ENCODE measurements around the gene MISFA.
"Not testable (repeated sequence)": the region's sequence is repeated elsewhere in the genome, so short reads cannot be mapped to it uniquely, and the experiment has no call there.

The MISFA gene

DNA sequence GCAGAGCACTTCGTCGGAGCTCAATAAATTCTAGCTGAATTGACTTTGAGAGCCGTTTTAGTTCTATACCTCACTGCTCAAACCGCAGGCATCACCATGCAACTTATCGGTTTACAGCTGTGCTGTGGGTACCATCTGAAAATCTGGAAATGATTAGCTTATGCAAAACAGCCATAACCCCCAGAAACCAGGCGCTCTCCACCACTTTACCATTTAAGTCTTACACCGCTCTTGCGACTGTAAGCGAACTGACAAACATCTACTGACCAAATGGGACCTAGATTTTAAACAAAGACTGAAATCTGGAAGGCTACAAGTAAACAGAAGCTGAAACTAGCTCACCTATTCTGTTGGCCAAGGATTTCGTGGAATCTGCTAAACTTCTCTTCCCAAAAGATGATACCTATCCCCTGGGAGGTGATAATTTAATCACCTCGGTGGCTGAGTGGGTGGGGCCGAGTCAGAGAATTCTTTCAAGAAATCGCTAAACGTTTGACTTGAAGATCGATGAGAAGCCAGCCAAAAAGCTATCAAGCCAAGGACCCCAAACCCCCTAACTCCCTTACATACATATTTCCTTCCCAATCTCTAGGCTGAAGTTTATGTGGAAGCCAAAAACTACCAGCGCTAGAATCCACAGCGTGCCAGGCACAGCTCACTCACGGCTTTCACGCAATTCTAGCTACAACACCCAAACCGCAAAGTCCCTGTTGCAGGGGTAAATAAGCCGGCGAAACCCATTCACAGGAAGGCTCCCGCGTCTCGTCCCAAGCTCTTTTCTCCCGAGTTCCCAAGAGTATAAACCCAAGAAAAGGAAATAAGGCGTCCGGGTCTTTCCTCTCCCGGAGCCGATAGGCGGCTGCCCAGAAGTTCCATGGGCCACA lies 33.9 kb downstream of the MISFA start:
- TF ChIP-seq, protein P1, sequence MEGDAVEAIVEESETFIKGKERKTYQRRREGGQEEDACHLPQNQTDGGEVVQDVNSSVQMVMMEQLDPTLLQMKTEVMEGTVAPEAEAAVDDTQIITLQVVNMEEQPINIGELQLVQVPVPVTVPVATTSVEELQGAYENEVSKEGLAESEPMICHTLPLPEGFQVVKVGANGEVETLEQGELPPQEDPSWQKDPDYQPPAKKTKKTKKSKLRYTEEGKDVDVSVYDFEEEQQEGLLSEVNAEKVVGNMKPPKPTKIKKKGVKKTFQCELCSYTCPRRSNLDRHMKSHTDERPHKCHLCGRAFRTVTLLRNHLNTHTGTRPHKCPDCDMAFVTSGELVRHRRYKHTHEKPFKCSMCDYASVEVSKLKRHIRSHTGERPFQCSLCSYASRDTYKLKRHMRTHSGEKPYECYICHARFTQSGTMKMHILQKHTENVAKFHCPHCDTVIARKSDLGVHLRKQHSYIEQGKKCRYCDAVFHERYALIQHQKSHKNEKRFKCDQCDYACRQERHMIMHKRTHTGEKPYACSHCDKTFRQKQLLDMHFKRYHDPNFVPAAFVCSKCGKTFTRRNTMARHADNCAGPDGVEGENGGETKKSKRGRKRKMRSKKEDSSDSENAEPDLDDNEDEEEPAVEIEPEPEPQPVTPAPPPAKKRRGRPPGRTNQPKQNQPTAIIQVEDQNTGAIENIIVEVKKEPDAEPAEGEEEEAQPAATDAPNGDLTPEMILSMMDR (IDR thresholded peaks at IDR 0.05; ENCODE audit: control insufficient read depth, extremely low read depth, insufficient read depth): no peak
- peak overlapping the region; percentile 99 for H3K4me3 ChIP-seq (ENCODE audit: low read depth, low read length)
- DNase-seq (ENCODE audit: low read depth): no peak

DNA sequence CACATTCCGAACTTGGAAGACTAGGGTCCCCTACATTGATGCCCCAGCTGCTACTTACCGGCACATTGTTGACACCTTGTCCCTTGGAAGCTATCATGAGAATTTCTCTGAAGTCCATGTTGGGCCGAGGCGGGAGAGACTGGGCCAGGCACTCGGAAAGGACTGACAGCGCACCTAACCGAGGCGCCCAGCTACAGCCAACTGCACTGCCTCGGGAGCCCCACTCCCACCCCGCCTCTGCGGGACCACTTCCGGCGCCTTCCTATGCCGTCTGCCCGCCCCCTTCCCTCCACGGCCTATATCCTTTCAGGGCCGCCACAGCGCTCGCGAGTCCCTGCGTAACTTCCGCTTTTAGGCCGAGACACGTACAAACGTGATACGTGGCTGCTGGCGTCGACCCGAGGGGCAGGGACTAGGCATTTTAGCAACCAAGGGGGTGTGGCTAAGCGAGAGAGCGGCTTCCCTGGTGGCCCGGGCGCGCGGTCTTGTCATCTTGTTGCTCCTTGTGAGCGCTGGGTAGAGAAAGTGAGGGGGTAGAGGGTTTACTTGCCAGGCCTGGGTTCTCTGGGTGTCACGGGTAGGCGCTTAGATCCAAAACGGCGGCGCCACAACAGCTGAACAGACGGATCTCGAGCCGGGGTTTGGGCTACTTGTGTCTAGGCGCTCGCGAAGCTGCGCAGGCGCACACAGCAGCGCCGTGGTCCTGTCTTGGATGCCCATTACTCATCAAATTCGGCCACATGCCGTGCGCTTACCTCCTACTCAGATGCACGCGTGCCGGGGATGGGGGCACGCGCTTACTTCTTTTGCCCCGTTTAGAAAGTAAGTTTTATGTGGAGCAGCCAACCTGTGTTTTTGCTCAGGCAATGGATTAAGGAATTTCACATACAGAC lies 34.8 kb downstream of the MISFA start, which contains the start of gene SPTY2D1:
Gene SPTY2D1, minus strand, starts transcription at position 203 of the 893 bp plus-strand sequence. Its CDS starts 85 bp downstream, at position 118.
- peak within 1 kb of the TSS; percentile 99 for H3K4me3 ChIP-seq (ENCODE audit: low read depth, low read length)
- TF ChIP-seq, protein P1 (IDR thresholded peaks at IDR 0.05; ENCODE audit: control insufficient read depth, extremely low read depth, insufficient read depth): no peak
- DNase-seq (ENCODE audit: low read depth): peak; percentile 97

DNA sequence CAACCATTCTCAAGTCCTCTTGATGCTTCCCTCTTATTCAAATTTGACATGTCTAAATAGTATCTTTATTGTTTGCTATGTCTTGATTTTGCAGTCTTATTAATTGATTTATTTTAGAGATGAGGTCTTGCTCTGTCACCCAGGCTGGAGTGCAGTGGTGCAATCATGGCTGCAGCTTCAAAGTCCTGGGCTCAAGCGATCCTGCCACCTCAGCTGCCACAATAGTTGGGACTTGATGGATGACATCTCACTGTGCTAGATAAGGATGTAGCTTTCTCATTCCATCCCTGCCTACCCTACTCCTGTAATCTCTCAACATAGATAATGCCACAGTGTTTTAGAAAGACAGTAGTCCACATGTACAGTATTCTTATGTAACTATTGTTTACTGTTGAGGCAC lies 42.1 kb downstream of the MISFA start:
- DNase-seq (ENCODE audit: low read depth): no peak
- TF ChIP-seq, protein P1 (IDR thresholded peaks at IDR 0.05; ENCODE audit: control insufficient read depth, extremely low read depth, insufficient read depth): no peak
- no peak overlapping the region for H3K4me3 ChIP-seq (ENCODE audit: low read depth, low read length)

DNA sequence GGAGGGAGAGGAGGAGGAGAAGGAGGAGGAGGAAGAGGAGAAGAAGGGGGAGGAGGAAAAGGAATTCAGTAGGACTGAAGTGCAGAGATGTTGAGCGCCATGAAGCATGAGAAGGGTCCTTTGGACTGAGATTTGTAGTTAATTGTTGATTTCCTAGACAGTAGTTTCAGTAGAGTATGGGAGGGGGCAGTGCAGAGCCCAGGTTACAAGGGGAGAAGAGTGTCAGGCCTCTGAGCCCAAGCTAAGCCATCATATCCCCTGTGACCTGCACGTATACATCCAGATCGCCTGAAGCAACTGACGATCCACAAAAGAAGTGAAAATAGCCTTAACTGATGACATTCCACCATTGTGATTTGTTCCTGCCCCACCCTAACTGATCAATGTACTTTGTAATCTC lies 43.4 kb downstream of the MISFA start:
- not testable (repeated sequence) for H3K4me3 ChIP-seq (ENCODE audit: low read depth, low read length); DNase-seq (ENCODE audit: low read depth)

DNA sequence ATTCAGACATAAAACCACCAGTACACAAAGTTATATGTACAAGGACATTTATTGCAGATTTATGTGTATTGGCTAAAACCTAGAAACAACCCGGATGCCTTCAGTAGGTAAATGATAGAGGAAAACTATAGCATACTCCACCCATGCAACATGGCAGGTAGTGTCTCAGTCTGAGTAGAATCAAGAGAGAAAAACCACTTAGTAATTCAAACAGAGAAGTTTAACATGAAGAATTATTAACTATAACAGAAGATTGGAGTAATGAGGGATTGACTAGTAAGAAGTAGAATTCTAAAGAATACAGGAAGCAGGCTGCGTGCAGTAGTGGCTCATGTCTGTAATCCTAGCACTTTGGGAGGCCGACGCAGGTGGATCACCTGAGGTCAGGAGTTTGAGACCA lies 50.8 kb downstream of the MISFA start:
- no peak overlapping the region for H3K4me3 ChIP-seq (ENCODE audit: low read depth, low read length)
- TF ChIP-seq, protein P1 (IDR thresholded peaks at IDR 0.05; ENCODE audit: control insufficient read depth, extremely low read depth, insufficient read depth): no peak

DNA sequence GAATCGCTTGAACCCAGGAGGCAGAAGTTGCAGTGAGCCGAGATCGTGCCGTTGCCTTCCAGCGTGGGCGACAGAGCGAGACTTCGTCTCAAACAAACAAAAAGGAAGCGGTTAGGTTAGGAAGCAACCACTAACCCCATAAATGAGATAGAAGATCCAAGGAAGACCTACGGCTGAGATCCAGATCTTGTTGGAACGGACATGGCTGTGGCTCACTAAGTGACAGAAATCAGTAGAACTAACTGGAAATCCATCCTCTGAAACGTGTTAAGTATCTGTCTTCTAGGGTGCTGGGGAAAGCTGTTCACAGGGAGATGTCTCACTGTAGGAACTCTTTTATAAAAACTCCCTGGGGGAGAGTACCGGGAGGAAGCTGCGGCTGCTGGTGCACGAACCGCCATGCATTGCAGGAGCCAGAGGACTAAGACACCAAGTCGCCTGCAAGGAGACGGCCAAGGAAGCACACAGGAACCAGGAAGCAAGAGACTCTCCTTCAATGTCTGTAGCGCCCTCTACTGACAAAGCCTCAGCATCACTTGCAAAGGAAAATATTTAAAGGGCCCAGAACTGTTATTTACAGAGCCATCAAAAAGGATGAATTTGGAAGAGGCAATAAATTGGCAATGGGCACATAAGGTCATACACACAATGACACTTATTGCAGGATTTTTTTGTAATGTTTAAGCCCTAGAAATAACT lies 51.4 kb downstream of the MISFA start:
- TF ChIP-seq, protein P1 (IDR thresholded peaks at IDR 0.05; ENCODE audit: control insufficient read depth, extremely low read depth, insufficient read depth): peak; percentile 80
- peak; percentile 54 for DNase-seq (ENCODE audit: low read depth)
- no peak overlapping the region for H3K4me3 ChIP-seq (ENCODE audit: low read depth, low read length)

More for the DNA sequence above, 50.8 kb downstream of the MISFA start:
- no peak for DNase-seq (ENCODE audit: low read depth)

Data from LNCaP clone FGC (cell line).